GM23338 (cell line): ENCODE results near the gene STX4.

ENCODE experiments used
- EZH2phosphoT487 ChIP-seq: fragments of 200-600 bp; sonication (generic); IDR thresholded peaks from one replicate; pipeline ENCODE4 v1.8.1; 2018; ENCODE audit warnings: antibody characterized with exemption; ENCODE audit not compliant: unreplicated experiment
- POLR2AphosphoS5 ChIP-seq: IDR thresholded peaks from 2 replicates; pipeline ENCODE4 v1.6.1; 2016; ENCODE audit warnings: antibody characterized with exemption, low read depth
- TF ChIP-seq, protein P1 (sequence below), 2 experiments: fragments of 200-600 bp in 1 of 2; sonication (generic) in 1 of 2; conservative IDR thresholded peaks; 2 replicates each; pipeline versions ENCODE4 v1.5.1 to v1.6.1; 2016 to 2017; ENCODE audit warnings: antibody characterized with exemption in 2 of 2, low read depth in 2 of 2, mild to moderate bottlenecking in 2 of 2, moderate library complexity in 1 of 2
- TF ChIP-seq, protein P2 (sequence below): IDR thresholded peaks from one replicate; pipeline ENCODE4 v1.6.1; 2018; ENCODE audit warnings: antibody characterized with exemption; ENCODE audit not compliant: unreplicated experiment

GRCh38 chr16:31008551-31008950 is 24.8 kb upstream of the STX4 start:
- TF ChIP-seq, protein P1, sequence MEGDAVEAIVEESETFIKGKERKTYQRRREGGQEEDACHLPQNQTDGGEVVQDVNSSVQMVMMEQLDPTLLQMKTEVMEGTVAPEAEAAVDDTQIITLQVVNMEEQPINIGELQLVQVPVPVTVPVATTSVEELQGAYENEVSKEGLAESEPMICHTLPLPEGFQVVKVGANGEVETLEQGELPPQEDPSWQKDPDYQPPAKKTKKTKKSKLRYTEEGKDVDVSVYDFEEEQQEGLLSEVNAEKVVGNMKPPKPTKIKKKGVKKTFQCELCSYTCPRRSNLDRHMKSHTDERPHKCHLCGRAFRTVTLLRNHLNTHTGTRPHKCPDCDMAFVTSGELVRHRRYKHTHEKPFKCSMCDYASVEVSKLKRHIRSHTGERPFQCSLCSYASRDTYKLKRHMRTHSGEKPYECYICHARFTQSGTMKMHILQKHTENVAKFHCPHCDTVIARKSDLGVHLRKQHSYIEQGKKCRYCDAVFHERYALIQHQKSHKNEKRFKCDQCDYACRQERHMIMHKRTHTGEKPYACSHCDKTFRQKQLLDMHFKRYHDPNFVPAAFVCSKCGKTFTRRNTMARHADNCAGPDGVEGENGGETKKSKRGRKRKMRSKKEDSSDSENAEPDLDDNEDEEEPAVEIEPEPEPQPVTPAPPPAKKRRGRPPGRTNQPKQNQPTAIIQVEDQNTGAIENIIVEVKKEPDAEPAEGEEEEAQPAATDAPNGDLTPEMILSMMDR (conservative IDR thresholded peaks at IDR 0.05; ENCODE audit: low read depth in 2 of 2): no peak
- TF ChIP-seq POLR2AphosphoS5 (no peak), EZH2phosphoT487 (no peak)
- TF ChIP-seq, protein P2, sequence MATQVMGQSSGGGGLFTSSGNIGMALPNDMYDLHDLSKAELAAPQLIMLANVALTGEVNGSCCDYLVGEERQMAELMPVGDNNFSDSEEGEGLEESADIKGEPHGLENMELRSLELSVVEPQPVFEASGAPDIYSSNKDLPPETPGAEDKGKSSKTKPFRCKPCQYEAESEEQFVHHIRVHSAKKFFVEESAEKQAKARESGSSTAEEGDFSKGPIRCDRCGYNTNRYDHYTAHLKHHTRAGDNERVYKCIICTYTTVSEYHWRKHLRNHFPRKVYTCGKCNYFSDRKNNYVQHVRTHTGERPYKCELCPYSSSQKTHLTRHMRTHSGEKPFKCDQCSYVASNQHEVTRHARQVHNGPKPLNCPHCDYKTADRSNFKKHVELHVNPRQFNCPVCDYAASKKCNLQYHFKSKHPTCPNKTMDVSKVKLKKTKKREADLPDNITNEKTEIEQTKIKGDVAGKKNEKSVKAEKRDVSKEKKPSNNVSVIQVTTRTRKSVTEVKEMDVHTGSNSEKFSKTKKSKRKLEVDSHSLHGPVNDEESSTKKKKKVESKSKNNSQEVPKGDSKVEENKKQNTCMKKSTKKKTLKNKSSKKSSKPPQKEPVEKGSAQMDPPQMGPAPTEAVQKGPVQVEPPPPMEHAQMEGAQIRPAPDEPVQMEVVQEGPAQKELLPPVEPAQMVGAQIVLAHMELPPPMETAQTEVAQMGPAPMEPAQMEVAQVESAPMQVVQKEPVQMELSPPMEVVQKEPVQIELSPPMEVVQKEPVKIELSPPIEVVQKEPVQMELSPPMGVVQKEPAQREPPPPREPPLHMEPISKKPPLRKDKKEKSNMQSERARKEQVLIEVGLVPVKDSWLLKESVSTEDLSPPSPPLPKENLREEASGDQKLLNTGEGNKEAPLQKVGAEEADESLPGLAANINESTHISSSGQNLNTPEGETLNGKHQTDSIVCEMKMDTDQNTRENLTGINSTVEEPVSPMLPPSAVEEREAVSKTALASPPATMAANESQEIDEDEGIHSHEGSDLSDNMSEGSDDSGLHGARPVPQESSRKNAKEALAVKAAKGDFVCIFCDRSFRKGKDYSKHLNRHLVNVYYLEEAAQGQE: no peak
